Stimulated activated CD4-positive, alpha-beta T cell treated with anti-CD3 and anti-CD28 coated beads, Interleukin-1b, Interleukin-23, amount 100 ng/mL, for 24 hours (primary cell): ENCODE data around the gene CTDSP2.

Source experiments
- DNase-seq, 4 experiments: peaks; one replicate each; pipeline ENCODE4 v3.0.0-alpha.2; 2020; ENCODE audit warnings: low read depth in 4 of 4, low spot score in 1 of 4

Gene CTDSP2

DNA sequence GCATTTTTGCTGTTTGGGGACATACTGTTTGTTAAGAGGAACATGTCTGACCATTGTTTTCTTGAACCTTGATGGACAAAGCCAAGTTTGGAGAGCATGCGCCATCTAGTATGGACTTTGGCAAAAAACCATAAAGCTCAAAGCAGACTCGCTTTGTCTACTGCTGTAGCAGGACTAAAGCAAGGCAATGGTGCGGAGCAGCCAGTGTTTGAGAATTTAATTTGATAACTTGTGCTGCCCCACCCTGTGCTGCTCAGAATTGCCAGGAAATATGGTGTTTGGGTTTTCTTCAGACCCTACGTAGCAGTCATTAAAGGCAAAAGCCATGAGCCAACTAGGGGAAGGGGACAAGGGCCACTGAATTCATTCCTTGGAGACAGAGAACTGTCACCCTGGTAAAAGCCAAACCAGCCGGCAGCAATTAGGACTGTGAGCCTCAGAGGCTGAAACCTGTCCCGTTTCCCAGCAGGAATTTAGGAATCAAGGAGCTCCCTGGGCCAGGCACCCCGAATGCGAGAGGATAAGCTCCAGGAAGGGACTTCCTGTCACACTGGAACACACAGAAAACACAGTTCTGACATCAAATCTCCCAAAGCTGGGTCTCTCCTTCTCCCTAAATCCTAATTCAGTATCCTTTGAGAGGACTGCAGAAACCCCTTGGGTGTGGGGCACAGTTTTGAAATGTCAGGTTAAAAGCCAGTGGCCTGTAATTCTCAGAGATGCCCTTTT is 29.1 kb downstream of the CTDSP2 start:
- no peak for DNase-seq

GRCh38 chr12:57816855-57817151 is 29.7 kb downstream of the CTDSP2 start:
- no peak for DNase-seq

DNA sequence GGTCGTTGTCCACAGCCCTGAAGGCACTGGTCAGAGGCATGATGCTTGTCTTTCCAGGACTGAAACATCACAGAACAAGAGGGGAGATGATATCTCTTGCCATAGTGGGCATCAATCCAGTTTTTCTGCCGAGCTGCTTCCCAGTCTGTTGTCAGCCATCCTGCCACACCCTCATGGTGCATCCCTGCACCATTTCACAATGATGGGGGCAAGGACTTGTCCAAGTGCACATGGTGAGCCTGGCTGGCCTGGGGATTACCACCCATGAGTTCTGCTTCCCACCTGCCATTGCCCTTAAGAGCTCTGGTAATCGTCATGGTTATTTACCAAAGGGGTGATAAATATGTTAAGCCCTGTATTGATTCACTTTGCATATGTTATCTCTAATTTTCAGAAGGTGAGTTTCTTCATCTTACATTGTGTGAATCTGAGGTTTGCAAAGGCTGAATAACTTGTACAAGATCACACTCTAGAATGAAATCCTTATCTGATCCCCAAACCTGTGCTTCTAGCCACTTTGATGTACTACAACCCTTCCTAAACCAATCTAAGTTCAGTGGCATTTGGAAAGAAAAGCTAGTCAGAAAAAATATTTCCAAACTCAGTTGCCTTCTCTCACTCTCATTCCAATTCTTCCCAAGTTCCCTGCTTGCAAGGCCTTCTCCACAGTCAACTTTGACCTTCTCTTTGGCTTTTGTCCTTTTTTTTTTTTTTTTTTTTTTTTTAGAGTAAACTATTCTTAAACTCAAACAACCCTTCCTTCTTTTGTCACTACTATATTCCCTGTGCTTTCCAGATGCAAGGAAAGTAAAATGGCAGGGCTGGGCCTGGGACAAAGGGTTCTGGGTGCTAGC is 30.3 kb downstream of the CTDSP2 start:
- no peak for DNase-seq

GRCh38 chr12:57815177-57816000 is 31.1 kb downstream of the CTDSP2 start:
- no peak for DNase-seq

GRCh38 chr12:57813971-57814772 is 32.4 kb downstream of the CTDSP2 start:
- no peak for DNase-seq

GRCh38 chr12:57813111-57813970 is 33.2 kb downstream of the CTDSP2 start:
- no peak for DNase-seq

DNA sequence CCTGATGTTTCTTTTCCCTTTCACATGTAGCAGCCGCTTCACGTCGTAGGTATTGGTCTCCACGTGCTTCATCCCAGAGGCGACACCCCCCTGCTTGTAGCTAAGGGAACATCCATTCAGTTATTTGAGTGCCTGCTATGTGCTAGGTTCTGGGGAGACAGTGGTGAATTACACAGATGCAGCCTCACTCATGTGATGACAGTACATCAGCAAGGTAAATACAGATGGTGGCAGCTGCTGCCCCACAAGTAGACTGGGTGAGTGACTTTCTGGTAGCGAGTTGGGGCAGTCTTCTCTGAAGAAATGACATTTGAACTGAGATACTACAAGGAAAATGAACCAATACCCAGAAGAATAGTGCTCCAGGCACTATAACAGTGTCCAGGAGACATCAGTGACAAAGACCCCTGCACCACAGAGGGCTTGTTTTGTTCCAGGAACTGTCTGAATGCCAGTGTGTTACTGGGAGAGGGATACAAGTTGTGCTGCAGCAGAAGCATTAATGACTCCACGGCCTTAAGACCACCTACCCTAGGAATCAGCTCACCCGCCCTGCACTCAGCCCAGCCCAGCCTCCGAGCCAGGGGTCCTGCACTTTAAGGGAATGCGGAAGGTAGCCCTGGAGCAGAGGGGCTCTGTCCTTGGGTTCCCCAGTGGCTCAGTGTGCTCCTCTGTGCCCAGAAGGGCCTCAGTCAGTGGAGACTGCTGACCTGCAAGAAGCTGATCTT is 35.3 kb downstream of the CTDSP2 start:
- DNase-seq: no peak

- no peak for DNase-seq
Measured at GRCh38 chr12:57810450-57810849, 36.1 kb downstream of the CTDSP2 start.

DNA sequence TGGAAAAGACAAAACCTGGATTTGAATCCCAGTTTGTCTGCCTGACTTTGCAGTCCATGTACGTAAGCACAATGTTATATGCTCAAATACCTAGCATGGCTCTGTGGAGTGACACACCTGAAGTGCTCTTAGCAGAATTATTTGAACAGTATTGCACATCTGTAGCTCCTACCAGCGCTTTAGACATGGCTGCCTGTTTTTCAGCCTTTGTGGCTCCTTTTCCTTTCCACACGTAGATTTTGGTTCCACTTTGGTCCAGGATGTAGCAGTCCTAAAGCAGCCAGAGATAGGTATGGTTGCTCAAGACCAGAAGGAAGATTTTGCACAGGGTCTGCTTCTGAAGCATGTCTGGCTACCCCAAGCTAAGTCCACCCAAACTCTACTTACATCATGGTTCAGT is 37.1 kb downstream of the CTDSP2 start:
- no peak for DNase-seq

GRCh38 chr12:57808351-57808750 is 38.2 kb downstream of the CTDSP2 start:
- DNase-seq: no peak

GRCh38 chr12:57807285-57807684 is 39.2 kb downstream of the CTDSP2 start:
- no peak for DNase-seq

- no peak for DNase-seq
Measured at GRCh38 chr12:57806677-57807076, 39.9 kb downstream of the CTDSP2 start.

DNA sequence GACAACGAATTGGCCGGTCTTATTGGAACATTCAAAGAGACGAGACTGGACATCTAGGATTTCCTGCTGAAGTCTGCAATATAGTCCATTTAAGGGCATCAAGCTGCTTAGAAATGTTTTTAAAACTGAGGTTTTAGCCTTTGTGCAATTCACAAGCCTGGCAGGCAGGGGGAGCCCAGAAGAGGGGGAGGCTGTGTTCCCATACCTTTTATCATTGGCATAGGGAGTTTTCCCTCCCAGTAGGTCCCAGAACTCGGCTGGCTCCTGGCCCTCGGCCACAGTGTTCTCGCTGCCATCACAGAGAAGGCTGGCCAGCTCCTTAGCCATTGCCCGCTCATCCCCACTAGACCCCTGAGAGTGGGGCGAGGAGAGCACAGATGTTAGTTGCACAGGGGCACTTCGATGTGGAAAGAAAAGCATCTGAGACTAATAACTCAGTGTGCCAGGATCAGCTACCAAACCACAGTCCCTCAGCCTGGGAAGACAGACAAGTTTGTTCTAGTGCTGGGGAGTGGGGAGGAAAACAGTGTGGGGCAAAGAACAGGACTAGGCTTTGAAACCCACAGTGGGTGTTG is 43.1 kb downstream of the CTDSP2 start:
- DNase-seq: peak in 1 of 4 experiments; percentile 14

DNA sequence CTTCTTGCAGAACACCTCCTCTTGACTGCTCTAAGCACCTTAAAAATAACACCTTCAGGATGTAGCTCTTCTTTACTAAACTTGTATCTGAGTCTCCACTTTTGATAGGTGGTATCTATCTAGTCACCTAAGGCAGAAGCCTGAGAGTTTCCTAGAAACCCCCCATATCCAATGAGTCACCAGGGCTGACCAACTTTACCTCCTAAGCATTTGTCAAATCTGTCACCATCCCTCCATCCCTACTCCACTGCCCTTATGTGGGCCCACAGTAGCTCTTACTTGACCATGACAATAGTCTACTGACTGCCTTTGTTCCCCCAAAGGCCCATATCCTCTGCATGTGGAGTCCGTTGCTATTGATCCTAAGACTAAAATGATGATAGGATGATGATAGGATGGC is 43.9 kb downstream of the CTDSP2 start:
- DNase-seq: no peak

DNA sequence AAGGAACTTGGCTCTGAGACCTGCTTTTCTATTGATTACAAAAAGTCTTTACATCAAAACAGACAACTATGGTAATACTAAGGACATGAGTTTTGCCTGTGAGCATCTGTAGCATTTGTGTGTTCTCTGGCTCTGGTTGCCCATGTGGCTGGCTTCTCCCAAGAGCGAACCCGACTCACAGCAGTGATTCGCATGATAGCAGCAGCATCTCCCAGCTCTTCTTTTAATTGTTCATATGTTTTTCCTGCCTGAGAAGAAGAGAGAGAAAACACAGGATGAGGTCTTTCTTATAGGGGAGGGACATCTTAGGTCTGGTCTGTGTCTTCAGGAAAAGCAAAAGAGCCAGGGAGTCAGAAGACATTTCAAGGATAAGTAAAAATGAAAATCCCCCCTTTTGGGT is 45.6 kb downstream of the CTDSP2 start:
- no peak for DNase-seq

DNA sequence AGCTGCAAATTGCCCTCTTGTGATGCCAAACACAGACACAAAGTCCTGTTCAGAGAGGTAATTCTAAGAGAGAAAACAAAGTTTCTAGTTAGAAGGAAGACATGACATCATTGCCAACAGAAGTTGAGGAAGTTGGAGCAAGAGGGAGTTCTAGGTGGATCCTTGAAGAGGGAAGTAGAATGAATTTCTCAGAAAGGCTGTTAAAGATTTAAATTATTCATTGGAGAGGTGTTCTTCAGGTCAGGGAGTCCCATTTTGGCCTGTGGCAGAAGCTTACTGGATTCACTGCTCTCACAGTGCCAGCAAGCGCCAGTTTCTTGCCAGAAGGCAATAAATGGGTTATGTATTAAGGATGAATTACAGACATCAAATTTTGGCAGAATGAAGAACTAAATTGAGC is 48.6 kb downstream of the CTDSP2 start:
- DNase-seq: no peak

- DNase-seq: no peak
Measured at GRCh38 chr12:57796996-57797395, 49.5 kb downstream of the CTDSP2 start.

GRCh38 chr12:57795354-57795753 is 51.2 kb downstream of the CTDSP2 start:
- DNase-seq: no peak

DNA sequence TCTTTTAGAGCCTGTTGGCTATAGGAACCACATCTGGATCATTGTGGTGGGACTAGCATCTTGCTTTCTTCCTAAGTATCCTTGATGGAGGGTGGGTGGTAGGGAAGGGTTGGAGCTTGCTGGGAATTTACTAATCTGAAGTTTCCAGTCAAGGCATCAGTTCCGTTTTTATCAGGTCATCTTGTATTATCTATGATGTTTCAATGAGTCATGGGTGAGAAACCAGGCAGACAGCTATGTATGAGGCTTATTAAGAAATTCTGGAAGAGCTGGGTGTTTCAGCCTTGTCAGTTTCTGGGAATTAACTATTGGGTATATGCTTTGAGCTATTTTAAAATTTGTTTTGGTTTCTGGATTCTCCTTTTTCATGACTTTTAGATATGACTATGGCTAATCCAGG is 52.6 kb downstream of the CTDSP2 start:
- no peak for DNase-seq
